COLO668 (cell line): ENCODE data around the gene DNAI1.
A peak's percentile ranks its signal among the peaks of the same experiment; 100 is the strongest.
"Not testable (repeated sequence)": the region's sequence is repeated elsewhere in the genome, so short reads cannot be mapped to it uniquely, and the experiment has no call there.

Experiments used
- DNase-seq: peaks from one replicate; lab custom pipeline; 2025; ENCODE audit not compliant: unreplicated experiment; lab: John Stamatoyannopoulos, UW

DNAI1 gene

DNA sequence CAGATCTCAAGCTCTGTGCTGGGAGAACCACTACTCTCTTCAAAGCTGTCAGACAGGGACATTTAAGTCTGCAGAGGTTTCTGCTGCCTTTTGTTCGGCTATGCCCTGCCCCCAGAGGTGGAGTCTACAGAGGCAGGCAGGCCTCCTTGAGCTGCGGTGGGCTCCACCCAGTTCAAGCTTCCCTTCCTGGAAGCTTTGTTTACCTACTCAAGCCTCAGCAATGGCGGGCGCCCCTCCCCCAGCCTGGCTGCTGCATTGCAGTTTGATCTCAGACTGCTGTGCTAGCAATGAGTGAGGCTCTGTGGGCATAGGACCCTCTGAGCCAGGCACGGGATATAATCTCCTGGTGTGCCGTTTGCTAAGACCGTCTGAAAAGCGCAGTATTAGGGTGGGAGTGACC is 73.4 kb downstream of the DNAI1 start:
- DNase-seq = not testable (repeated sequence)

DNA sequence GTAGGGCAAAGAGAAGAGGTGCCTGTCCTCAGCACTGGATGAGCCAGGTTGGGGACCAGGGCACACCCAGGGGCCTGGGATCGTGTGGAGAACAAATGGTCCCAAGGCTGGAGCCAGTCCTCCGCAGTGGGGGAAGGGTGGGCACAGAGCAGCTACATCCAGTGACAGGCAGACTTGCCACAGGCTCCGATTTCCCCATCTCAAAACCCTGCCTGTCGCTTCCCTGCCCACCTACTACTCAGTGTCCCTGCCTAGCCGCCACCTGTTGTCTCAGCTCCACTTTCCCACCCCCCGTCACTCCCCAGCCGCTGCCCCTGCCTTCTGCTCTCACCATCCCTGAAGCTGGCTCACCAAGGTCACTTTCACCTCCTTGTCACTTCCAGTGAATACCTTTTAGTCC is 78.1 kb downstream of the DNAI1 start:
- no peak for DNase-seq

- no peak for DNase-seq
Observed at GRCh38 chr9:34540827-34541226, 82.2 kb downstream of the DNAI1 start.

DNA sequence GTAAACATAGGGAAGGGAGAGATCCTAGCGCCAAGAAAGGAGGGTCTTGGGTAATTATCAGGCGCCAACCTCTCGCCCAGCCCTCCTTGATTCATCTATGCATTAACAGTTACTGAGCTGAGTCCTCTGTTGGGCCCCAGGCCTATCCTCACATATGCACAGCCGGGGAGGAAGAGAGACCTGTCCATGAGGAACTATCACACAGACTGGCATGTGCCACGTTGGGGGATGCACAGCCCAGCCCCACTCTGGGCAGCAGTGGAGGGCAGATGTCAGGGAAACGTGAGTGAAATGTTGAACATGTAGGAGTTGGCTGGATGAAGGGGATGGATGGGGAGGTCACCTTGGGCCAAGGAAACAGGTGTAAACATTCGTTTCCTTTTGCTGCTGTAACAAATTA is 82.9 kb downstream of the DNAI1 start:
- DNase-seq = no peak

DNA sequence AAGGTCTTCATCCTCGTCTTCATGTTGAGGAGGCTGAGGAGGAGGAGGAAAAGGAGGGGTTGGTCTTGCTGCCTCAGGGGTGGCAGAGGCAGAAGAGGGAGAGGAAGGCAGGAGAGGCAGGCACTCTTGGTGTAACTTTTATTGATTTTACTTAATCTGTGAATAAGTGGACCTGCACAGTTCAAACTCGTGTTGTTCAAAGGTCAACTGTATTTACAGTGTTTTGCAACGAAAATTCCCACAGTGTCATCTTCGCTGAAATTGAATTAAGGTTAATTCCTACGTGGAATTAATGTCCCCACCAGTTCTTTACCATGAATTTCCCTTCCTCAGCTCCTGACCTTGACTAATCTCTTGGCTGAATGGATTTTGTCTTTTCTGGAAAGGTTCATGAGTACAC is 85.4 kb downstream of the DNAI1 start:
- DNase-seq = no peak

- DNase-seq = no peak
Observed at GRCh38 chr9:34545497-34545896, 86.9 kb downstream of the DNAI1 start.

- no peak for DNase-seq
Observed at GRCh38 chr9:34546102-34546833, 87.7 kb downstream of the DNAI1 start.

DNA sequence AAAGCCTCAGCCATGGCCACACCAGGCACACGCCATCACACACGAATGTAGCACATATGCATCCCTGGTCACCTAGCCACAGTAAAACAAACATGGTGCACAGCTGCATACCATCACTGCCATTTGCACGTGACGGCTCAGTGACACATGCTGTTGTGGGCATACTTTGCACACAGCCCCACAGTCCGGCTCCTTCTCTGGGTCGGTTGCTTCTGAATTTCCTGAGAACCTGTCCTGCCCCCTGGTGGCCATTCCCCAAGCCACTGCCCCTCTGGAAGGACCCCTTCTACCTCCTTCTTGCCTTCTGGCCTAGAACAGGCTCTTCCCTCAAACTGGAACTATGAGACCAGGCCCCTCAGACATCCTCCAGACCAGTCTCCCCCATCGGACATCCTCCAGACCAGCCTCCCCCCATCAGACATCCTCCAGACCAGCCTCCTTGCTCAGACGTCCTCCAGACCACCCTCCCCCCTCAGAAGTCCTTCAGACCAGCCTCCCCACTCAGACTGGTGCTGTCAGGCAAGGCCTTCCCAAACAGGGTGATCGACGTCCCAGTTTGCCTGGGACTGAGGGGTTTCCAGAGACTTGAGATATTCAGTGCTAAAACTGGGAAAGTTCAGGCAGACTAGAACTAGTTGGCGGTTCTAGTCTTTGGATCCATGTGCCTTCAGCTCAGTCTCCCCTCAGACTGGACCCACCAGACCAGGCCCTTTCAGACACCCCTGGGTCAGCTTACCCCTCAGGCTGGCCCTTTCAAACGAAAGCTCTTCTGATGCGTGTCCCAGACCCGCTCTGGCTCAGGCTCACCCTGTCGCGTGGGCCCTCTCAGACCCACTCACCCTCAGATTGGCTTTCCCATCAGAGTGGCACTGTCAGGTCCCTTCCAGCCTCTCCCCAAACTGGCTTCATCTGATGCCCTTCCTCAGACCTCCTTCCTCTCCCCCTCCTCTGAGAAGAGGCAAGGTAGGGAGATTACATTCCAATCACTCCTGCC is 88.5 kb downstream of the DNAI1 start:
- peak; percentile 47 for DNase-seq

DNA sequence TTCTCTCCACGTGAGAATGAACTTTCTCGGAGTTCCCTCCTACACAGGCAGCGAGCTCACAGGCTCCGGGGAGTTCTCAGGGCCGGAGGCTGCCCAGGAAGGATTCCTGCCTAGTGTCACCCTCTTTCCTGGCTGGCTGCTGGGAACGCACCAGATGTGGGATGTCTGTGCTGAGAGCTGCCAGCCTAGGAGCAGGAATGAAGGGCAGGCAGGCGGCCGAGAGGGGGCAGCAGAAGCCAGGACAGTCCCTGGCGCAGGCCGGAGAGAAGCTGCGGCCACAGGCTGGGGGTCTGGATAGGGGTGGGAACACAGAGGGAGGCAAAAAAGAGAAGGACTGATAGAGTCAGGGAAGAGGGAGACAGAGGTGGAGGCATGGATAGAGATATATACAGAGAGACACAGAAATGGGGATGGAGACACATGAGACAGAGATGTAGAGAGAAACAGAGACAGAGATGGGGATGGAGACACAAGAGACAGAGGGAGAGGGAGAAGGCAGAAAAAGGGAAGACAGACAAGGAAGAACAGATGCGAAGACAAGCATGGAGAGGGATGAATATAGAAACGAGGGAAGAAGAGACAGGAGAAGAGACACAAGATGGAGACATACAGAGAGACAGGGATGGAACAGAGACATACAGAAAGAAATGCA is 89.5 kb downstream of the DNAI1 start:
- peak; percentile 51 for DNase-seq

DNA sequence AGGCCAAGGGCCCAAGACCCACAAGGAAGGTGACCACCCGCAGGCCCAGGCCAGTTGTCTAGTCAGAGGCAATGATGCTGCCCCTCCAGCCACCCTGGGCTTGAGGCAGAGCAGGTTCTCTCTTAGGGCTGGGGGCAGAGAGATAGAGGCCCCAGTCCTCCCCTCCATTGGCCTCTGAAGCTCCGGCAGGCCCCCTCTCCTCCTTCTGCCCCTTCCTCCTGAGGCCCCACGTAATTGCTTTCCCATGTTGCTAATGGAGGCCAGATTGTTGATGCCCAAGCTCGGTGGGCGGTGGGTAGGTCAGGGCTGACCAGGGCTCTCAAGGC is 90.8 kb downstream of the DNAI1 start:
- DNase-seq = no peak

GRCh38 chr9:34550016-34550680 is 91.5 kb downstream of the DNAI1 start:
- no peak for DNase-seq

DNA sequence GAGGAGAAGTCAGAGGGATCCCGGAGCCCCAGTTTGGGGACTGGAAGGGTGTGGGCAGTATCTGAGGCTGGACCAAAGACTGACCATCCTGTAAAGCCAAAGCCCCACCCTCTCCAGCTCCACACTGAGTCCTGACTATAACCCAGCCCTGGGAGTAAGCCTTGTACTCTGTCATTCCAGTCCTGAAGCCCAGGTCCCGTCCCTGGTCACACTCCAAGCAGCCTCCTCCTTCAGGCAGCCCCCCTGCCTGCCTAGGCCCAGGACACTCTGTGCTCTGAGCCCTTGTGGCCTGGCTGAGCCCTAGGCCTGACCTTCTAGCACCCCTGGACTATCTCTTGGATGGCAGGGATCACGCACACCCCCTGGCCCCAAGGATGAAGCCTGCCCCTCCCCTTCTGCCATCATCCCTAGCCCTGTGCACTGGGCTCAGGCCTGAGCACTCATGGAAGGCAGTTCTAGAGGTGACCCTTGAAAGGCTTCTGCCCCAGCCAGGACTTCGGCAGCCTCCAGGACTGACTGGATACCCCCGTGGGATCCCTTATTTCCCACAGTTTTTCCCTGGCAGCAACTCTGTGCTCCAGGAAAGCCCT is 92.2 kb downstream of the DNAI1 start:
- no peak for DNase-seq

- no peak for DNase-seq
Observed at GRCh38 chr9:34551751-34552605, 93.4 kb downstream of the DNAI1 start.

DNA sequence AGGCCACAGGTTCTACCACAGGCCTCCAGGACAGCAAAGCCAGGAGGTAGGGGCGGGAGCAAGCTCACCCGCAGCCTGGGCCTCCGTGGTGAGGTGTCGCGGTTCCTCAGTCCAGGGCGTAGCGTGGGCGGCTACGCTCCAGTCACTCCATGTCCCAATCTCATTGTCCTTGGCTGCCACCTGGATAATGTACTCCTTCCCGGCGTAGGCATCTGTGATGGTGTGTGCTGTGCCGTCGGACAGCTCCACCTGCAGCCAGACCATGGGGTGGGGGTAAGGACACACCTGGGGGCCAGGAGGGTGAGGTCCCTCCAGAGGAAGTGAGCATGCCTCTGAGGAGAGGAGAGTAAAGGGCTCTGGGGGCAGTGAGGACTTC is 94.0 kb downstream of the DNAI1 start:
- peak; percentile 9 for DNase-seq

- no peak for DNase-seq
Observed at GRCh38 chr9:34552986-34553385, 94.4 kb downstream of the DNAI1 start.

DNA sequence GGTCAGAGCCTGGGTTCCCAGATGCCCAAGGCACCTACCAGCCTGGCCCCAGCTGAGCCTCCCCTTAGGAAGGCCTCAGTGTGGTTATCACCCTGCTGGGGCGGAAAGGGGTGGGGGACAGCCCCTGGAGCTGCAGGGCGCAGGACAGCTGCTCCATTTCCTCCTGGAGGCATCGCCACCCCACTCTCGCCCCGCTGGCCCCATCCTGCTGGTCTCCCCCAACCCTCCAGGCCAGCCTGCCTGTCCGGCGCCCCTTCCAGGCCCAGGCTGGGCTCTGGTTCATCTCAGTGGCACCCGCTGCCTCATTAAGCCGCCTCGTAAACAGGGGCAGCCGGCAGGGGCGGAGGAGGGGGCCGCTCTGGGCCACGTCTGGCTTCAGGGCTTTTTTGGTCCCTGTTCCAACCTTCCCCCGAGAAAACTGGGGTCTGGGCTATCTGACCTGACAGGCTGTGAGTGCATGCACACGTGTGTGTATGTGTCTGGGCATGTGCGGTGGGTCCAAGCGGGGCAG is 95.0 kb downstream of the DNAI1 start:
- DNase-seq = no peak

GRCh38 chr9:34554211-34555001 is 95.8 kb downstream of the DNAI1 start:
- peak; percentile 23 for DNase-seq

DNA sequence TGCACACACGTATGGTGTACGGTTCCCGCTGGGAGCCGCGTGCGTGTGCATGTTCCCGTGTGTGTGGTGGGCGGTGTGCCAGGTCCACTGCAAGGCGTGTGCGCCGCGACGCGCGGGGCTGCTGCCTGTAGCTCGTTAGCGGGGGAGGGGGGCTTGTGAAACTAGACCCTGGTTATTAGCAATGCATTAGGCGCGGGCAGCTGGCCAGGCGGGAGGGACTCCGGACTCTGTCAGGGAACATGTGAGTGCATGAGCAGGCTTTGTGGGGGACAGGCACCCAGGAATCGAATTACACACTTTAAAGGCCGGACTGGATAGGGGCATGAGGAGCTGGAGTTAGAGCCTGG is 96.4 kb downstream of the DNAI1 start:
- no peak for DNase-seq

- DNase-seq = no peak
Observed at GRCh38 chr9:34555500-34555899, 96.9 kb downstream of the DNAI1 start.
